ENCODE measurements around the gene CPLX4. TPM values are rescaled to one million over a fixed set of nuclear protein-coding genes. Genes with fewer than 3 reads are reported as not detected.
A peak's percentile ranks its signal among the peaks of the same experiment; 100 is the strongest.

The CPLX4 gene
- total and polyA plus RNA-seq, 2 of the 8 experiments (the other 6 are each of a cell fraction or from before 2014, with no cell fraction given) = not detected

GRCh38 chr18:59264121-59264571, 54.3 kb downstream of the CPLX4 start:
- FAIRE-seq (no peak), DNase-seq (ENCODE audit: low read depth in 1 of 2, low spot score in 2 of 2) (peak in 1 of 2 experiments; percentile 73)
- H2BK12ac ChIP-seq (ENCODE audit: low read depth, low read length) = no peak overlapping the region
- no peak overlapping the region for H2BK5ac ChIP-seq (ENCODE audit: low read depth, low read length)
- no peak overlapping the region for H2BK20ac ChIP-seq (ENCODE audit: low read length)
- no peak overlapping the region for H3K23ac ChIP-seq (ENCODE audit: insufficient read length)
- peaks cover 57 to 68% (median 66%) of the 10 kb centered on the region in 4 experiments for H3K27me3 ChIP-seq (replicated peaks in 1 of 4; ENCODE audit: control insufficient read depth in 3 of 4, extremely low read depth in 1 of 4, insufficient read depth in 3 of 4, low read length in 3 of 4)
- H3K9ac ChIP-seq (replicated peaks in 1 of 4; ENCODE audit: extremely low read depth in 1 of 4, low read depth in 3 of 4, low read length in 3 of 4) = no peak overlapping the region
- H4K5ac ChIP-seq (ENCODE audit: insufficient read length, low read depth, low read length) = no peak overlapping the region
- no peak overlapping the region for H2BK15ac ChIP-seq (ENCODE audit: low read length)
- H3K56ac ChIP-seq (replicated peaks; ENCODE audit: insufficient read length, low read depth, low read length) = no peak overlapping the region
- peaks cover 0 to 34% (median 23%) of the 10 kb centered on the region in 4 experiments; a peak in 6 of 7 replicates for H3K4me1 ChIP-seq (replicated peaks in 1 of 4; ENCODE audit: control insufficient read depth in 3 of 4, insufficient read depth in 4 of 4, low read length in 3 of 4)
- no peak overlapping the region for H3K4ac ChIP-seq (replicated peaks; ENCODE audit: insufficient read length, low read depth, low read length)
- TF ChIP-seq KDM4A (IDR thresholded peaks at IDR 0.05; ENCODE audit: low read depth, low read length, severe bottlenecking) = peak; percentile 16
- TF ChIP-seq GTF2F1 (IDR thresholded peaks at IDR 0.05; ENCODE audit: borderline replicate concordance, low read depth, low read length) = no peak
- peak; percentile 59; the same call in 1 of the 2 replicates for TF ChIP-seq TEAD4 (IDR thresholded peaks at IDR 0.05; ENCODE audit: low read depth, low read length)
- H4K8ac ChIP-seq (ENCODE audit: extremely low read depth, insufficient read depth, low read length) = no peak overlapping the region
- H3K79me2 ChIP-seq (ENCODE audit: control insufficient read depth in 1 of 2, insufficient read depth in 2 of 2, low read length in 2 of 2) = no peaks in the 10 kb centered on the region
- H3K27ac ChIP-seq (ENCODE audit: low read depth, low read length) = no peak overlapping the region
- peak overlapping the region in 3 of 4 experiments; percentile 7 to 60 (median 23); a peak in 2 of 8 replicates for H3K4me3 ChIP-seq (ENCODE audit: extremely low read depth in 1 of 4, insufficient read depth in 2 of 4, low read depth in 3 of 4, low read length in 4 of 4)
- H4K20me1 ChIP-seq (replicated peaks in 1 of 2; ENCODE audit: control insufficient read depth in 1 of 2, insufficient read depth in 2 of 2, low read length in 2 of 2) = peaks cover 3 to 16% of the 10 kb centered on the region in 2 experiments
- POLR2A ChIA-PET (ENCODE audit: partially characterized antibody) = interaction anchor here (1.0 to 2.3 kb wide), 5 partner anchors 8 to 637 kb away, joined by 3 to 11 read pairs (median 4); partner anchors contain the start of gene RAX
- H2BK120ac ChIP-seq (replicated peaks; ENCODE audit: low read depth, low read length) = no peak overlapping the region
- H3K4me2 ChIP-seq (ENCODE audit: insufficient read depth in 1 of 2, low read depth in 2 of 2, low read length in 2 of 2) = peak overlapping the region; percentile 77 to 88
- H2AK5ac ChIP-seq (ENCODE audit: low read depth, low read length) = no peak overlapping the region
- H3K36me3 ChIP-seq (ENCODE audit: control insufficient read depth in 2 of 4, insufficient read depth in 4 of 4, low read length in 3 of 4) = no peaks in the 10 kb centered on the region; a peak in 1 of 8 replicates
- H4K91ac ChIP-seq (replicated peaks; ENCODE audit: insufficient read length, low read length) = no peak overlapping the region
- H3K9me3 ChIP-seq (ENCODE audit: insufficient read depth in 2 of 2, low read depth in 1 of 2, low read length in 1 of 2) = no peaks in the 10 kb centered on the region
- peaks cover 10% of the 10 kb centered on the region; the same call in 1 of the 2 replicates for H3K23me2 ChIP-seq (ENCODE audit: low read depth, low read length)
- no peaks in the 10 kb centered on the region for H3K79me1 ChIP-seq (ENCODE audit: low read depth, low read length)
- 4% methylated on average over 17 of the region's 17 CpGs; no CpG with 5 or more reads in 1 of the 2 experiments for WGBS, 2 experiments (ENCODE audit: extremely low coverage in 1 of 2, insufficient coverage in 1 of 2, insufficient read length in 1 of 2, insufficient replicate concordance in 2 of 2, low coverage in 1 of 2, low lambda C conversion rate in 2 of 2, missing lambda C conversion rate in 1 of 2)
- CTCF ChIA-PET (ENCODE audit: partially characterized antibody) = interaction anchor here (0.6 to 15.5 kb wide), 11 partner anchors 10 to 615 kb away, joined by 3 to 129 read pairs (median 5); partner anchors contain the start of genes GRP and RAX
- no peak overlapping the region for H3K14ac ChIP-seq (ENCODE audit: insufficient read length)
- H2AFZ ChIP-seq (ENCODE audit: low read length) = no peak overlapping the region
- no peak overlapping the region for H3K18ac ChIP-seq (ENCODE audit: extremely low read depth, low read length)

Data from H1 (cell line).